Spinal cord (tissue), 10 donors: ENCODE data around the gene TMEM150C. TPM values are rescaled to one million over a fixed set of nuclear protein-coding genes. Genes with fewer than 3 reads are reported as not detected.

Experiments
- DNase-seq, 6 donors: peaks; one replicate each; pipeline versions ENCODE4 v3.0.0 to v3.0.0-alpha.2; 2013 to 2015; ENCODE audit warnings: low spot score in 6 of 6, low read depth in 4 of 6
- H3K27ac ChIP-seq: one replicate; pipeline ENCODE4 v1.5.1; 2013; ENCODE audit warnings: low read depth, low read length, control low read depth
- H3K27me3 ChIP-seq: one replicate; pipeline ENCODE4 v1.6.1; 2013; ENCODE audit warnings: low read length; ENCODE audit not compliant: control insufficient read depth, insufficient read depth
- H3K36me3 ChIP-seq: one replicate; pipeline ENCODE4 v1.6.1; 2013; ENCODE audit warnings: low read length; ENCODE audit not compliant: control insufficient read depth, insufficient read depth
- H3K4me1 ChIP-seq: one replicate; pipeline ENCODE4 v1.6.1; 2013; ENCODE audit warnings: low read length; ENCODE audit not compliant: control insufficient read depth, insufficient read depth
- H3K4me3 ChIP-seq: one replicate; pipeline ENCODE4 v1.5.1; 2013; ENCODE audit warnings: low read depth, low read length, control low read depth
- H3K9me3 ChIP-seq: one replicate; pipeline ENCODE4 v1.6.1; 2013; ENCODE audit warnings: low read length; ENCODE audit not compliant: control insufficient read depth, insufficient read depth
- WGBS: methylation state at CpG from one replicate; pipeline ENCODE4 v1.1.5; 2013; ENCODE audit warnings: missing lambda C conversion rate; ENCODE audit not compliant: insufficient coverage; 5-methylcytosine and 5-hydroxymethylcytosine counted together
- polyA plus RNA-seq, 2 donors: library from polyadenylated mRNA; unstranded; fragments of 120-200 nt; gene quantifications; one replicate each; pipeline ENCODE4 v1.2.1, GENCODE V29; 2013; ENCODE audit not compliant: insufficient read length in 2 of 2
- total RNA-seq, 2 donors: library from RNA; depleted of rRNA in 1 of 2; stranded (reverse); fragments of 120-200 nt in 1 of 2; fragments of >200 nt in 1 of 2; gene quantifications; one replicate each; pipeline versions ENCODE4 v1.2.3 to v1.2.4, GENCODE V29; 2013 to 2014
- donor health status: healthy.

Gene TMEM150C
- total and polyA plus RNA-seq, 4 donors = 16.8 to 30.1 (median 23.5) TPM

DNA sequence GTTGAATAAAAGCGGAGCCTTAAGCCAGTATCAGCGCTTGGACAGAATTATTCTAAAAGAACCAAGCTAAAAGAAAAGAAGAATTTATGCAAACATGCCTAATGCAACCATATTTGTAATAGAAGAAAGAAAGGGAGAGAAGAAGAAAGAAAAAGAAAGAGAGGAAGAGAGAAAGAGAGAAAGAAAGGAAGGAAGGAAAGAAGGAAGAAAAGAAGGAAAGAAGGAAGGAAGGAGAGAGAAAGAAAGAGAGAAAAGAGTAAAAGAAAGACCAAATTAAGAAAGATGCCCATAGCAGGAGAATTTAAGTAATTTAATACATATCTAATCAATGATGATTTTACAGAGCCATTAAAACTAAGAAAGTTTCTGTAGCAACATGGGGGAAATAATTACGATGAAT is 30.9 kb upstream of the TMEM150C start:
- Histone ChIP-seq H3K4me3 (no peak overlapping the region), H3K36me3 (no peaks in the 10 kb centered on the region), H3K27me3 (no peaks in the 10 kb centered on the region), H3K9me3 (no peaks in the 10 kb centered on the region), H3K4me1 (no peaks in the 10 kb centered on the region), H3K27ac (no peak overlapping the region)
- no peak for DNase-seq
- WGBS = no CpG with 5 or more reads among the region's 3 CpGs

GRCh38 chr4:82591592-82591991 is 29.8 kb upstream of the TMEM150C start:
- Histone ChIP-seq H3K4me3 (no peak overlapping the region), H3K9me3 (no peaks in the 10 kb centered on the region), H3K4me1 (peaks cover 3% of the 10 kb centered on the region), H3K27ac (no peak overlapping the region), H3K36me3 (no peaks in the 10 kb centered on the region), H3K27me3 (no peaks in the 10 kb centered on the region)
- no peak for DNase-seq
- WGBS = no CpG with 5 or more reads among the region's 5 CpGs

GRCh38 chr4:82589756-82590155 is 28.0 kb upstream of the TMEM150C start:
- Histone ChIP-seq H3K27me3 (no peaks in the 10 kb centered on the region), H3K4me1 (peaks cover 18% of the 10 kb centered on the region), H3K27ac (no peak overlapping the region), H3K9me3 (no peaks in the 10 kb centered on the region), H3K4me3 (no peak overlapping the region), H3K36me3 (no peaks in the 10 kb centered on the region)
- no CpG with 5 or more reads among the region's 1 CpG for WGBS
- DNase-seq = no peak

- H3K36me3 ChIP-seq = no peaks in the 10 kb centered on the region
- peak in 1 of 6 donors; percentile 49 for DNase-seq
- WGBS = 82% methylated on average over 2 of the region's 2 CpGs
- H3K4me3 ChIP-seq = no peak overlapping the region
- no peaks in the 10 kb centered on the region for H3K9me3 ChIP-seq
- H3K4me1 ChIP-seq = peaks cover 20% of the 10 kb centered on the region
- H3K27me3 ChIP-seq = no peaks in the 10 kb centered on the region
- H3K27ac ChIP-seq = no peak overlapping the region
These were observed 27.0 kb upstream of the TMEM150C start for GRCh38 chr4:82588771-82589270.

- Histone ChIP-seq H3K4me3 (no peak overlapping the region), H3K27ac (no peak overlapping the region), H3K9me3 (no peaks in the 10 kb centered on the region), H3K4me1 (peaks cover 20% of the 10 kb centered on the region), H3K36me3 (no peaks in the 10 kb centered on the region), H3K27me3 (no peaks in the 10 kb centered on the region)
- 69% methylated on average over 7 of the region's 8 CpGs for WGBS
- peak in 1 of 6 donors; percentile 44 for DNase-seq
These were observed 26.2 kb upstream of the TMEM150C start for GRCh38 chr4:82587826-82588540.

- 29% methylated on average over 3 of the region's 8 CpGs for WGBS
- peak overlapping the region; percentile 54 for H3K27ac ChIP-seq
These were observed 24.1 kb upstream of the TMEM150C start for GRCh38 chr4:82585690-82586435.

DNA sequence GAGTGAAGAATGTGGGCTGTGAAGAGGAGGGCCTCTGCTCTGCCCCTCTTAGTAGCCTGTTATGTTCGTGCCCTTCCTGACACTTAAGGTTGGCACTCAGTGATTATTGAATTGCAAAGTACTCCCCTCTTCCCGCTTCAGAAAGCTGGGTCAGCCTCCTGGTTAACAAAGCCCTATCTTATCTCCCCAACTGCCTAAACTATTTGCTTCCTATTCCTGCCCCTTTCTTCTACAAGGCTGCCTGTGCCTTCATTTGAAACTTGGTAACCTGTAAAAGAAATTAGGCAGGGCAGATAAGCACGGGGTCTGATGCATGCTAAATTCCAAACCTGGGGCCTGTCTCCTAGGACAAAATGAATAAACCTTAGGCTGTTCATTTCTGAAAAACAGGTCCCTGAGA is 23.1 kb upstream of the TMEM150C start:
- Histone ChIP-seq H3K4me3 (no peak overlapping the region), H3K4me1 (peaks cover 20% of the 10 kb centered on the region), H3K9me3 (no peaks in the 10 kb centered on the region), H3K27me3 (no peaks in the 10 kb centered on the region), H3K27ac (no peak overlapping the region), H3K36me3 (no peaks in the 10 kb centered on the region)
- DNase-seq = no peak
- WGBS = 57% methylated on average over 3 of the region's 3 CpGs

More at GRCh38 chr4:82585690-82586435, 24.1 kb upstream of the TMEM150C start:
- no peaks in the 10 kb centered on the region for H3K27me3 ChIP-seq
- no peaks in the 10 kb centered on the region for H3K36me3 ChIP-seq
- no peak overlapping the region for H3K4me3 ChIP-seq
- DNase-seq = peak in 3 of 6 donors; percentile 50 to 89 (median 70)
- peaks cover 20% of the 10 kb centered on the region for H3K4me1 ChIP-seq
- H3K9me3 ChIP-seq = no peaks in the 10 kb centered on the region

DNA sequence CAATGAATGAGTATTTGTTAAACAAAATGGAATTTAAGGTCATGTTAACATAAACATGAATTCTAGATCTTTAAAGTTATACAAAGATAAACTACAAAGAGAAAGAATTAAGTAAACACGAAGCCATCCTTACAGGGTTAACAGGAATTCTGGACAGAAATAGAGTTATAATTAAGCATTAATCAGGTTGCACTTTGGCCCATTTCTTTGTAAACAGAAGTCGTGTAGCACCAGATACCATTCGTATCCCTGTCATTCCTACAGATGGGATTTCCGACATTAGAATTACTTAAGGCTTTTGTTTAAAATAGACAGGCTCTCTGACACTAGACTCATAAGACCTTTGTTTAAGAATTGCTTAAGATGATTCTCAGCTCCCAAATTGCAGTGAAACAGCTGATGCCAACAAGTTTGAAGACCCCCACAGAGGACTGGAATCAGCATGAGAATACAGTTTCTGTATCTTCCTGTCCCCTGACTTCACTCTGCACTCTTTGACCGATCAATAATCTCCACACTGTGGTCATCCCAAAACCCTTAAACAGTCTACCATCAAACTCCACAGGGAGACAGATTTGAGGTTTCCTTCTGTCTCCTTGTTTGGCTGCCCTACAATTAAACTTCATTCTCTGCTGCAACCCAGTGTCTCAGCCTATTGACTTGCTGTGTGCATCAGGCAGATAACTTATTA is 22.3 kb upstream of the TMEM150C start:
- no peaks in the 10 kb centered on the region for H3K9me3 ChIP-seq
- no peak overlapping the region for H3K27ac ChIP-seq
- H3K4me1 ChIP-seq = peaks cover 20% of the 10 kb centered on the region
- DNase-seq = no peak
- H3K36me3 ChIP-seq = no peaks in the 10 kb centered on the region
- H3K4me3 ChIP-seq = no peak overlapping the region
- WGBS = 56% methylated on average over 1 of the region's 5 CpGs
- no peaks in the 10 kb centered on the region for H3K27me3 ChIP-seq

DNA sequence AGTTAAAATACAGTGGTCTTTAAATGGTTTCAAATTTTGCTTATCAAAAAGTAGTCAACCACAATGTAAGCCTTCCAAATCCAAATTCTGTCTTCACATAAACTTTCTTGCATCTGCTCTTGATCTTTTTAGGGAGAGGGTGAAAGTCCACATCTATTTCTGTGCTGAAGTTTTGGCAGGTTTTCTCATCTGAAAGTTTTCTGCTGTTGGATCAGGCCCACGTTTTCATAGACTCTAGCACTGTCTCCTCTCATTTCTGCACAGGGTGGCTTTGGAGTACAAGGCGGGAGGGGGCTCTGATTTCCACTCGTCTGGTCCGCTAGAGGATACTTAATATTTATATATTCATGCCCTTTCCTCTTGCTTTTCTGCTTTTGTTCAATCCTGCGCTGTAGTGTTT is 18.1 kb upstream of the TMEM150C start:
- H3K9me3 ChIP-seq = no peaks in the 10 kb centered on the region
- no peak overlapping the region for H3K27ac ChIP-seq
- H3K4me1 ChIP-seq = peaks cover 4% of the 10 kb centered on the region
- H3K4me3 ChIP-seq = no peak overlapping the region
- H3K36me3 ChIP-seq = no peaks in the 10 kb centered on the region
- WGBS = 100% methylated on average over 1 of the region's 5 CpGs
- no peaks in the 10 kb centered on the region for H3K27me3 ChIP-seq
- no peak for DNase-seq
